ENCODE results near the gene PRRG4. TPM values are rescaled to one million over a fixed set of nuclear protein-coding genes. Genes with fewer than 3 reads are reported as not detected.

PRRG4 gene
- total and polyA plus RNA-seq, 11 donors: 0.12 to 1.4 (median 0.39) TPM

- 36 to 52% (median 47%) methylated on average over 1 of the region's 1 CpG for WGBS, 4 donors
- Histone ChIP-seq H3K4me1 (peaks cover 0 to 52% (median 6%) of the 10 kb centered on the region in 12 donors), H3K9me3 (no peaks in the 10 kb centered on the region), H3K27me3 (no peaks in the 10 kb centered on the region), H3K36me3 (peaks cover 0 to 7% (median 0%) of the 10 kb centered on the region in 9 donors), H3K27ac (no peak overlapping the region), H3K4me3 (no peak overlapping the region)
- DNase-seq (no peak), ATAC-seq (no peak)
- TF ChIP-seq POLR2A (IDR thresholded peaks at IDR 0.05) (no peak), CTCF (IDR thresholded peaks at IDR 0.05) (no peak)
- intact Hi-C loops (cut with DNase I): loop anchor here in 1 of 10 donors (10.0 kb wide), 1 partner anchor 139 kb away; the partner anchor contains the start of gene TCP11L1
These were observed 65.7 kb downstream of the PRRG4 start for GRCh38 chr11:32895471-32895870.

- H3K4me1 ChIP-seq: peaks cover 0 to 48% (median 7%) of the 10 kb centered on the region in 12 donors
These were observed 67.4 kb downstream of the PRRG4 start for GRCh38 chr11:32897103-32897502.

GRCh38 chr11:32899438-32899837 is 69.7 kb downstream of the PRRG4 start:
- Histone ChIP-seq H3K27ac (peak overlapping the region in 1 of 12 donors; percentile 9), H3K4me1 (peaks cover 0 to 46% (median 5%) of the 10 kb centered on the region in 12 donors), H3K36me3 (peaks cover 0 to 7% (median 0%) of the 10 kb centered on the region in 9 donors), H3K27me3 (no peaks in the 10 kb centered on the region), H3K4me3 (no peak overlapping the region), H3K9me3 (no peaks in the 10 kb centered on the region)
- ATAC-seq (no peak), DNase-seq (no peak)
- TF ChIP-seq POLR2A (IDR thresholded peaks at IDR 0.05): no peak
- intact Hi-C loops (cut with DNase I): loop anchor here in 1 of 10 donors (10.0 kb wide), 1 partner anchor 135 kb away; the partner anchor contains the start of gene TCP11L1

More at GRCh38 chr11:32897103-32897502, 67.4 kb downstream of the PRRG4 start:
- no peak for ATAC-seq
- Histone ChIP-seq H3K27me3 (no peaks in the 10 kb centered on the region), H3K36me3 (peaks cover 0 to 7% (median 0%) of the 10 kb centered on the region in 9 donors), H3K27ac (no peak overlapping the region), H3K4me3 (no peak overlapping the region), H3K9me3 (no peaks in the 10 kb centered on the region)
- WGBS, 4 donors: 85 to 92% (median 89%) methylated on average over 1 of the region's 1 CpG
- TF ChIP-seq CTCF (IDR thresholded peaks at IDR 0.05) (no peak), POLR2A (IDR thresholded peaks at IDR 0.05) (no peak)
- no peak for DNase-seq
- intact Hi-C loops (cut with DNase I): loop anchor here in 1 of 10 donors (10.0 kb wide), 1 partner anchor 138 kb away; the partner anchor contains the start of gene TCP11L1

GRCh38 chr11:32902089-32902665 is 72.5 kb downstream of the PRRG4 start:
- TF ChIP-seq CTCF (IDR thresholded peaks at IDR 0.05) (no peak), POLR2A (IDR thresholded peaks at IDR 0.05) (no peak)
- ATAC-seq (peak in 1 of 4 donors; percentile 34), DNase-seq (no peak)
- Histone ChIP-seq H3K4me1 (peaks cover 0 to 29% (median 8%) of the 10 kb centered on the region in 12 donors), H3K27ac (no peak overlapping the region), H3K36me3 (peaks cover 0 to 7% (median 0%) of the 10 kb centered on the region in 9 donors), H3K4me3 (no peak overlapping the region), H3K9me3 (no peaks in the 10 kb centered on the region), H3K27me3 (no peaks in the 10 kb centered on the region)
- 74 to 88% (median 82%) methylated on average over 4 of the region's 4 CpGs for WGBS, 4 donors
- intact Hi-C loops (cut with DNase I): no loop called here

All from heart left ventricle (tissue), 16 donors.